Erythroblast (primary cell): ENCODE measurements around the gene CRB3.

Source experiments
- GATA1 ChIP-seq: IDR thresholded peaks from 2 replicates; pipeline ENCODE4 v1.6.1; 2011; ENCODE audit warnings: low read depth, mild to moderate bottlenecking, control low read depth, low read length, moderate library complexity
- POLR2A ChIP-seq: IDR thresholded peaks from 2 replicates; pipeline ENCODE4 v1.6.1; 2011; ENCODE audit warnings: mild to moderate bottlenecking, low read length

- TF ChIP-seq POLR2A (no peak), GATA1 (no peak)
Measured at GRCh38 chr19:6457958-6458694, 5.9 kb upstream of the CRB3 start.
